IMR-90 (cell line): ENCODE measurements around the gene POR. TPM values are rescaled to one million over a fixed set of nuclear protein-coding genes. Genes with fewer than 3 reads are reported as not detected.

Experiments
- ATAC-seq: fragments of 200-7000 bp; cut with Tn5 transposase; 2 replicates; pipeline ENCODE4 v1.9.1; 2020; ENCODE audit warnings: low read depth, mild to moderate bottlenecking, moderate library complexity
- BruUV-seq: library from RNA; stranded (reverse); fragments of 400-500 nt; replicated peaks from 2 replicates; lab custom pipeline; 2021; lab: Mats Ljungman, UMichigan
- CTCF ChIA-PET: fragments of 300-600 bp; formaldehyde crosslinking; extraction: SDS; loops from one replicate; lab custom pipeline; 2021; ENCODE audit warnings: antibody characterized with exemption; lab: Yijun Ruan, JAX
- POLR2A ChIA-PET: fragments of 300-600 bp; sonication (Branson Sonifier 250); formaldehyde crosslinking; loops from one replicate; lab custom pipeline; 2022; ENCODE audit warnings: antibody characterized with exemption; ENCODE audit not compliant: unreplicated experiment; lab: Charles Lee
- DNase-seq: peaks from one replicate; pipeline ENCODE4 v3.0.0; 2013
- H2AFZ ChIP-seq: replicated peaks from 2 replicates; pipeline ENCODE3; 2013; ENCODE audit warnings: low read length, mild to moderate bottlenecking; ENCODE audit not compliant: poor library complexity
- H2AK5ac ChIP-seq: 2 replicates; pipeline ENCODE4 v1.6.1; 2013; ENCODE audit warnings: low read depth, low read length, inconsistent platforms
- H2AK9ac ChIP-seq: replicated peaks from 2 replicates; pipeline ENCODE3; 2013; ENCODE audit warnings: mild to moderate bottlenecking, low read depth, low read length, moderate library complexity; ENCODE audit not compliant: poor library complexity
- H2BK120ac ChIP-seq: 2 replicates; pipeline ENCODE4 v1.6.1; 2013; ENCODE audit warnings: low read depth, low read length, inconsistent platforms
- H2BK15ac ChIP-seq: 3 replicates; pipeline ENCODE4 v1.6.1; 2013; ENCODE audit warnings: low read depth, low read length, inconsistent platforms
- H2BK20ac ChIP-seq: 2 replicates; pipeline ENCODE4 v1.6.1; 2013; ENCODE audit warnings: low read depth, mild to moderate bottlenecking, inconsistent platforms, low read length, moderate library complexity
- H2BK5ac ChIP-seq: 2 replicates; pipeline ENCODE4 v1.6.1; 2013; ENCODE audit warnings: mild to moderate bottlenecking, low read depth, low read length, inconsistent platforms; ENCODE audit not compliant: poor library complexity, severe bottlenecking
- H3K14ac ChIP-seq: replicated peaks from 2 replicates; pipeline ENCODE4 v1.6.1; 2013; ENCODE audit warnings: low read depth, low read length, inconsistent platforms
- H3K18ac ChIP-seq: 2 replicates; pipeline ENCODE4 v1.6.1; 2013; ENCODE audit warnings: low read depth, low read length, control low read depth
- H3K23ac ChIP-seq: 2 replicates; pipeline ENCODE4 v1.6.1; 2013; ENCODE audit warnings: low read depth, low read length, inconsistent platforms
- H3K27ac ChIP-seq: 2 replicates; pipeline ENCODE4 v1.5.1; 2013; ENCODE audit warnings: mild to moderate bottlenecking, control low read depth, low read length; ENCODE audit not compliant: insufficient read depth
- H3K27me3 ChIP-seq: 2 replicates; pipeline ENCODE4 v1.6.1; 2013; ENCODE audit warnings: low read length; ENCODE audit not compliant: control insufficient read depth, insufficient read depth
- H3K36me3 ChIP-seq: 2 replicates; pipeline ENCODE4 v1.6.1; 2013; ENCODE audit warnings: low read length, mixed read lengths; ENCODE audit not compliant: control insufficient read depth, insufficient read depth
- H3K4ac ChIP-seq: 2 replicates; pipeline ENCODE4 v1.6.1; 2013; ENCODE audit warnings: low read depth, low read length, inconsistent platforms
- H3K4me1 ChIP-seq: 2 replicates; pipeline ENCODE4 v1.6.1; 2013; ENCODE audit warnings: low read length, mixed read lengths; ENCODE audit not compliant: control insufficient read depth, insufficient read depth
- H3K4me2 ChIP-seq: 2 replicates; pipeline ENCODE4 v1.6.1; 2013; ENCODE audit warnings: low read depth, mild to moderate bottlenecking, control low read depth, low read length, moderate library complexity
- H3K4me3 ChIP-seq: 2 replicates; pipeline ENCODE4 v1.5.1; 2013; ENCODE audit warnings: low read depth, mild to moderate bottlenecking, control low read depth, low read length, moderate library complexity; ENCODE audit not compliant: insufficient read depth
- H3K56ac ChIP-seq: 2 replicates; pipeline ENCODE4 v1.6.1; 2013; ENCODE audit warnings: low read length, inconsistent platforms; ENCODE audit not compliant: insufficient read depth; ENCODE audit errors: extremely low read depth
- H3K79me1 ChIP-seq, 2 experiments: 2 replicates each; pipeline ENCODE4 v1.6.1; 2013; ENCODE audit warnings: low read length in 2 of 2, inconsistent platforms in 1 of 2, low read depth in 1 of 2
- H3K9ac ChIP-seq: 2 replicates; pipeline ENCODE4 v1.6.1; 2013; ENCODE audit warnings: low read depth, low read length, control low read depth
- H3K9me1 ChIP-seq: 2 replicates; pipeline ENCODE4 v1.6.1; 2013; ENCODE audit warnings: low read length, inconsistent platforms; ENCODE audit not compliant: insufficient read depth
- H3K9me3 ChIP-seq: 2 replicates; pipeline ENCODE4 v1.6.1; 2013; ENCODE audit warnings: low read length; ENCODE audit not compliant: control insufficient read depth, insufficient read depth
- H4K20me1 ChIP-seq: 2 replicates; pipeline ENCODE4 v1.6.1; 2013; ENCODE audit warnings: low read length, inconsistent platforms; ENCODE audit not compliant: insufficient read depth
- H4K5ac ChIP-seq: 2 replicates; pipeline ENCODE4 v1.6.1; 2013; ENCODE audit warnings: mild to moderate bottlenecking, low read depth, low read length, control low read depth
- H4K8ac ChIP-seq, 2 experiments: 2 replicates each; pipeline ENCODE4 v1.6.1; 2013; ENCODE audit warnings: low read depth in 2 of 2, low read length in 2 of 2, control low read depth in 1 of 2, inconsistent platforms in 1 of 2
- H4K91ac ChIP-seq: 2 replicates; pipeline ENCODE4 v1.6.1; 2013; ENCODE audit warnings: low read depth, low read length, inconsistent platforms; ENCODE audit not compliant: insufficient read depth
- BHLHE40 ChIP-seq: fragments of 150-350 bp; IDR thresholded peaks from 2 replicates; pipeline ENCODE4 v1.6.1; 2016; ENCODE audit warnings: mild to moderate bottlenecking, low read depth, low read length
- CEBPB ChIP-seq: IDR thresholded peaks from 2 replicates; pipeline ENCODE4 v1.6.1; 2012; ENCODE audit warnings: low read depth, low read length, improper control_type of control experiment
- CHD1 ChIP-seq: IDR thresholded peaks from 2 replicates; pipeline ENCODE4 v1.6.1; 2012; ENCODE audit warnings: low read depth, low read length, improper control_type of control experiment
- ELK1 ChIP-seq: fragments of 150-350 bp; IDR thresholded peaks from 2 replicates; pipeline ENCODE4 v1.6.1; 2016; ENCODE audit warnings: low read depth, mild to moderate bottlenecking, low read length, moderate library complexity, borderline replicate concordance
- FOS ChIP-seq: fragments of 150-350 bp; IDR thresholded peaks from 2 replicates; pipeline ENCODE4 v1.6.1; 2016; ENCODE audit warnings: low read depth, low read length
- MAFK ChIP-seq: IDR thresholded peaks from 2 replicates; pipeline ENCODE4 v1.6.1; 2012; ENCODE audit warnings: low read depth, low read length, improper control_type of control experiment
- MAZ ChIP-seq: IDR thresholded peaks from 2 replicates; pipeline ENCODE4 v1.6.1; 2012; ENCODE audit warnings: low read depth, mild to moderate bottlenecking, low read length, improper control_type of control experiment, moderate library complexity, borderline replicate concordance
- MXI1 ChIP-seq: IDR thresholded peaks from 2 replicates; pipeline ENCODE4 v1.6.1; 2012; ENCODE audit warnings: low read depth, mild to moderate bottlenecking, low read length, moderate library complexity, borderline replicate concordance
- NFE2L2 ChIP-seq: fragments of 150-350 bp; IDR thresholded peaks from 2 replicates; pipeline ENCODE4 v1.6.1; 2016; ENCODE audit warnings: low read depth, mild to moderate bottlenecking, low read length
- POLR2A ChIP-seq: IDR thresholded peaks from 2 replicates; pipeline ENCODE4 v1.6.1; 2012; ENCODE audit warnings: mild to moderate bottlenecking, low read depth, low read length
- RAD21 ChIP-seq: IDR thresholded peaks from 2 replicates; pipeline ENCODE4 v1.6.1; 2012; ENCODE audit warnings: low read length, improper control_type of control experiment
- RCOR1 ChIP-seq: IDR thresholded peaks from 2 replicates; pipeline ENCODE4 v1.6.1; 2012; ENCODE audit warnings: mild to moderate bottlenecking, low read length, improper control_type of control experiment; ENCODE audit not compliant: insufficient replicate concordance
- RFX5 ChIP-seq: IDR thresholded peaks from 2 replicates; pipeline ENCODE4 v1.8.0; 2012; ENCODE audit warnings: low read depth, mild to moderate bottlenecking, low read length, moderate library complexity
- SMC3 ChIP-seq: fragments of 150-350 bp; IDR thresholded peaks from 2 replicates; pipeline ENCODE4 v1.6.1; 2016; ENCODE audit warnings: low read depth, mild to moderate bottlenecking, antibody characterized with exemption, low read length, moderate library complexity
- USF2 ChIP-seq: fragments of 150-350 bp; IDR thresholded peaks from 2 replicates; pipeline ENCODE4 v1.6.1; 2017; ENCODE audit warnings: mild to moderate bottlenecking, antibody characterized with exemption, low read length, low read depth
- WGBS, 2 experiments: methylation state at CpG; one replicate each; pipeline versions ENCODE4 v1.1.5 to v1.1.7; 2013; ENCODE audit warnings: missing lambda C conversion rate in 2 of 2; ENCODE audit not compliant: insufficient read length in 1 of 2; ENCODE audit errors: extremely low coverage in 2 of 2; 5-methylcytosine and 5-hydroxymethylcytosine counted together
- dilution Hi-C: fragments of 300-500 bp; cut with HindIII; formaldehyde crosslinking; loops from one replicate; pipeline ENCODE4 v1.14.3; 2018; ENCODE audit warnings: low sequenced_read_pairs; ENCODE audit not compliant: unreplicated experiment
- in situ Hi-C: fragments of 300-500 bp; cut with MboI; formaldehyde crosslinking; loops from 3 replicates; pipeline ENCODE4 v1.14.3; 2019; ENCODE audit warnings: low sequenced_read_pairs, inconsistent platforms, mixed read lengths
- intact Hi-C: fragments of 100-400 bp; cut with micrococcal nuclease; formaldehyde crosslinking; loops from 2 replicates; pipeline ENCODE4 v1.10.0; 2022
- polyA plus RNA-seq, 3 experiments: library from polyadenylated mRNA; depleted of rRNA; stranded (reverse); fragments of >200 nt; gene quantifications; 2 replicates each; pipeline ENCODE4 v1.2.3, GENCODE V29; 2012; ENCODE audit warnings: low replicate concordance in 1 of 3
- total RNA-seq: library from RNA; depleted of rRNA; stranded (reverse); fragments of >200 nt; gene quantifications from 2 replicates; pipeline ENCODE4 v1.2.3, GENCODE V29; 2012

POR gene
- total and polyA plus RNA-seq, 2 of the 4 experiments (the other 2 are of a cell fraction): 25.5 to 42.2 TPM

GRCh38 chr7:75928568-75928914 is 13.6 kb downstream of the POR start (continued):
- TF ChIP-seq RCOR1: no peak

- Histone ChIP-seq H4K8ac (no peak overlapping the region), H4K5ac (no peak overlapping the region), H3K9me1 (peaks cover 10% of the 10 kb centered on the region; the same call in 1 of the 2 replicates), H4K91ac (no peak overlapping the region), H3K14ac (no peak overlapping the region), H3K56ac (no peak overlapping the region), H3K4ac (no peak overlapping the region), H2BK15ac (no peak overlapping the region), H2BK120ac (no peak overlapping the region), H2BK20ac (no peak overlapping the region), H3K4me2 (no peak overlapping the region), H2AK5ac (no peak overlapping the region), H3K27ac (no peak overlapping the region), H3K27me3 (no peaks in the 10 kb centered on the region), H3K79me1 (peaks cover 12 to 64% of the 10 kb centered on the region in 2 experiments; a peak in 3 of 4 replicates), H3K4me1 (no peaks in the 10 kb centered on the region), H2AK9ac (no peak overlapping the region), H3K36me3 (peaks cover 2% of the 10 kb centered on the region; the same call in 1 of the 2 replicates), H2AFZ (no peak overlapping the region), H3K9ac (no peak overlapping the region), H3K18ac (no peak overlapping the region), H3K4me3 (no peak overlapping the region), H2BK5ac (no peak overlapping the region), H3K23ac (no peak overlapping the region), H4K20me1 (peaks cover 12% of the 10 kb centered on the region), H3K9me3 (peaks cover 5% of the 10 kb centered on the region)
- ATAC-seq (no peak), DNase-seq (no peak)
- TF ChIP-seq NFE2L2 (no peak), MXI1 (no peak), POLR2A (no peak), CEBPB (no peak), MAZ (no peak), RFX5 (no peak), SMC3 (no peak), FOS (no peak), RCOR1 (no peak), RAD21 (no peak), BHLHE40 (no peak), MAFK (no peak), USF2 (no peak), ELK1 (no peak), CHD1 (no peak)
- WGBS, 2 experiments: 86% methylated on average over 1 of the region's 5 CpGs; no CpG with 5 or more reads in 1 of the 2 experiments
- dilution Hi-C loops (no loop called here), in situ Hi-C loops (no loop called here), intact Hi-C loops (no loop called here)
- no TSS peak for BruUV-seq
- CTCF ChIA-PET: no interaction called here
- POLR2A ChIA-PET: interaction anchor here (0.6 to 0.7 kb wide), 2 partner anchors 111 to 140 kb away, joined by 3 read pairs; no protein-coding TSS in a partner anchor
These were observed 16.7 kb downstream of the POR start for GRCh38 chr7:75931680-75932079.
